ENCODE measurements around the gene ABCB8. TPM values are rescaled to one million over a fixed set of nuclear protein-coding genes. Genes with fewer than 3 reads are reported as not detected.
A peak's percentile ranks its signal among the peaks of the same experiment; 100 is the strongest.

The ABCB8 gene
- total RNA-seq, 1 experiment from 2014 or later: 97.8 TPM

GRCh38 chr7:151070574-151070960, 42.3 kb downstream of the ABCB8 start:
- DNase-seq (ENCODE audit: low spot score): no peak

GRCh38 chr7:151071032-151071866, 43.0 kb downstream of the ABCB8 start:
- DNase-seq (ENCODE audit: low spot score): no peak

GRCh38 chr7:151073990-151074389, 45.7 kb downstream of the ABCB8 start:
- no peak for DNase-seq (ENCODE audit: low spot score)

- no peak for DNase-seq (ENCODE audit: low spot score)
These were observed 46.8 kb downstream of the ABCB8 start for GRCh38 chr7:151074817-151075661.

- DNase-seq (ENCODE audit: low spot score): no peak
These were observed 47.4 kb downstream of the ABCB8 start for GRCh38 chr7:151075662-151075971.

GRCh38 chr7:151075978-151076426, 47.8 kb downstream of the ABCB8 start:
- no peak for DNase-seq (ENCODE audit: low spot score)

- DNase-seq (ENCODE audit: low spot score): peak; percentile 69
These were observed 48.8 kb downstream of the ABCB8 start for GRCh38 chr7:151076863-151077704.

GRCh38 chr7:151077705-151078232, 49.5 kb downstream of the ABCB8 start:
- no peak for DNase-seq (ENCODE audit: low spot score)

GRCh38 chr7:151078233-151079040, 50.2 kb downstream of the ABCB8 start:
- DNase-seq (ENCODE audit: low spot score): peak; percentile 8

- DNase-seq (ENCODE audit: low spot score): no peak
These were observed 51.1 kb downstream of the ABCB8 start for GRCh38 chr7:151079199-151079910.

- DNase-seq (ENCODE audit: low spot score): peak; percentile 48
These were observed 51.8 kb downstream of the ABCB8 start for GRCh38 chr7:151080067-151080521.

- peak; percentile 98 for DNase-seq (ENCODE audit: low spot score)
These were observed 52.4 kb downstream of the ABCB8 start, which contains the start of gene FASTK for GRCh38 chr7:151080522-151081169. Gene FASTK, minus strand, starts transcription at chr7:151080809. Its CDS starts 43 bp downstream, at chr7:151080766.

- peak; percentile 79 for DNase-seq (ENCODE audit: low spot score)
These were observed 53.2 kb downstream of the ABCB8 start for GRCh38 chr7:151081170-151082101.

GRCh38 chr7:151082141-151083070, 54.2 kb downstream of the ABCB8 start:
- DNase-seq (ENCODE audit: low spot score): peak; percentile 52

- peak; percentile 72 for DNase-seq (ENCODE audit: low spot score)
These were observed 55.0 kb downstream of the ABCB8 start, which contains the start of gene TMUB1 for GRCh38 chr7:151083071-151083823. Gene TMUB1, minus strand, starts transcription at chr7:151083493. Its CDS starts 930 bp downstream, at chr7:151082563.

- no peak for DNase-seq (ENCODE audit: low spot score)
These were observed 55.5 kb downstream of the ABCB8 start for GRCh38 chr7:151083824-151084160.

Data from HT-29 (cell line).